CD4-positive, alpha-beta T cell treated with Interleukin-17A for 4 hours (primary cell): ENCODE measurements around the gene ZC3H18.

Experiments
- DNase-seq: peaks from one replicate; pipeline ENCODE4 v3.0.0-alpha.2; 2020; ENCODE audit warnings: mixed read lengths

ZC3H18 gene

DNA sequence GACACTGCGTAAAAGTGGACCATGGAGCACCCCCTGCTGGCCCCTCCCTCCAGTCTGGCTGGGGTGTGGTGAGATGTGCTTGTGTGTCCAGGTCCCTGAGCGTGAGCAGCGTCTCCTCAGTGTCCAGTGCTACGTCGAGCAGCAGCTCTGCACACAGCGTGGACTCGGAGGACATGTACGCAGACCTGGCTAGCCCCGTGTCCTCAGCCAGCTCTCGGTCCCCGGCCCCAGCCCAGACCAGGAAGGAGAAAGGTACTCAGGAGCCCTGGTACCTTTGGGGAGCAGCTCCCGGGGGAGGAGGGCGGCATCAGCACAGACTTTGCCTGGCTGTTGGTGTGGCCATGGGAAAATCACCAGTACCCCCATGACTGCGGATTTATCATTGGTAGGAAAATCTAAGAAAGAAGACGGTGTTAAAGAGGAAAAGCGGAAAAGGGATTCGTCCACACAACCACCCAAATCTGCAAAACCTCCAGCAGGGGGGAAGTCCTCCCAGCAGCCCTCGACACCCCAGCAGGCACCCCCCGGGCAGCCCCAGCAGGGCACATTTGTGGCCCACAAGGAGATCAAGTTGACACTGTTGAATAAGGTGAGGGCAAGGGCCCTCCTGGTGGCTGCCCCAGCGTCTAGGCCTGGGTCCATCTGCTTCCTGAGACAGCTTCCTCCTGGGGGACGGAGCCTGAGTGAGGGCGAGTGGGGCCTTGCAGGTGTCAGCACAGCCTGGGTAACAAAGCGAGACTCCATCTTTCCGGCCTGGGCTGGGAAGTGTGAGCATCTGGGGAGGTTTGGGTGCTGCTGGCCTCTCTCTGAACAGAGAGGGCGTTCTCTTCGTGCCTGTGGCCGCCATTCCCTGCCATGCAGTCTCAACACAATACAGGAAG, 57.6 kb downstream of the ZC3H18 start:
- no peak for DNase-seq

DNA sequence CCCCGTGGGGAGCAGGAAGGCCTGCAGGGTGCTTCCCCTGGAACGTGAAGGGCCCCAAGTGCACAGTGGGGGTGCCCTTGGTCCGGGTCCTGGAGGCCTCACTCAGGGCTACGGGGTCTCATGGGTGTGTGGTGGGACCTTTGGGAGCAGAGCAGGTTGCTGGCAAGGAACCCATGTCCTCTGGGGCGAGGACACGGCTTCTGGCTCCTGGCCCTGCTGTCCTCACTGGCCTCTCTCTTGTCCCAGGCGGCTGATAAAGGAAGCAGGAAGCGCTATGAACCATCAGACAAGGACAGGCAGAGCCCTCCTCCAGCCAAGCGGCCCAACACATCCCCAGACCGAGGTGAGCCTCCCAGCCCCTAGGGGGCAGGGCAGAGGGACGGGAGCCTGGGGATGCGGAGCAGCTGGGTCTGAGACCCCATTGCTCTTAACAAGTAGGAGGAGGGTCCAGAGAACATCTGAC, 58.3 kb downstream of the ZC3H18 start:
- no peak for DNase-seq

DNA sequence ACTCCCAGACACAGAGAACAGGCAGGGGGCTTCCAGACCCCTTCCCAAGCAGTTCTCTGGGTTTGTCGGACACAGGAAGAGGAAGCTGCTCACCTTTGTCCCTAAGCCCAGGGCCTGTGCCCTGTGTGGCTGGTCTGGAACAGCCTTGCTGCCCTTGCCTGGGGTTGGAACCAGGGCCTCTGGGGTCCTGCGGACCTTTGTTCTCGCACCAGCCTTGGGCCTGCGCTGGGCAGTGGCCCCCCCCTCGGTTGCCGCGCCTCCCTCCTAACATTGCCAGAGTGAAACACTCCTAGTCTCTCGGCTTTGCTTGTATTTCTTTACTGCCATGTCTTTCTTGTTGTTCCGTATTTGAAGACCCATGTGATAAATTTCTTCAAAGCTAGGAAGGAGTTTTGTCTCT, 59.6 kb downstream of the ZC3H18 start:
- DNase-seq: no peak

- no peak for DNase-seq
Measured at GRCh38 chr16:88630433-88630832, 60.2 kb downstream of the ZC3H18 start.

DNA sequence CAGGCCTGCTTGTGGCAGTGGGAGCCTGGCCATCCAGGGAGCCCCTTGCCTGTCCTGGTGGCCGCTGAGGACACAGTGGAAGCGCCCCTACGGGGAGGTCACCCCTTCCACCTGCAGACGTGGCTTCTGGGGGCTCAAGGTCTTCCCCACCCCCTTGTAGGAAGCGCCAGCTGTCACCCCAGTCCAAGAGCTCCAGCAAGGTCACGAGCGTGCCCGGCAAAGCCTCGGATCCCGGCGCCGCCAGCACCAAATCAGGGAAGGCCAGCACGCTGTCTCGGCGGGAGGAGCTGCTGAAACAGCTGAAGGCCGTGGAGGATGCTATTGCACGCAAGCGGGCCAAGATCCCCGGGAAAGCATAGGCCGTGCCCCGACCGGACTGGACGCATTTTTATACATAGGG, 60.7 kb downstream of the ZC3H18 start:
- DNase-seq: no peak

GRCh38 chr16:88631384-88631783, 61.2 kb downstream of the ZC3H18 start:
- DNase-seq: no peak

DNA sequence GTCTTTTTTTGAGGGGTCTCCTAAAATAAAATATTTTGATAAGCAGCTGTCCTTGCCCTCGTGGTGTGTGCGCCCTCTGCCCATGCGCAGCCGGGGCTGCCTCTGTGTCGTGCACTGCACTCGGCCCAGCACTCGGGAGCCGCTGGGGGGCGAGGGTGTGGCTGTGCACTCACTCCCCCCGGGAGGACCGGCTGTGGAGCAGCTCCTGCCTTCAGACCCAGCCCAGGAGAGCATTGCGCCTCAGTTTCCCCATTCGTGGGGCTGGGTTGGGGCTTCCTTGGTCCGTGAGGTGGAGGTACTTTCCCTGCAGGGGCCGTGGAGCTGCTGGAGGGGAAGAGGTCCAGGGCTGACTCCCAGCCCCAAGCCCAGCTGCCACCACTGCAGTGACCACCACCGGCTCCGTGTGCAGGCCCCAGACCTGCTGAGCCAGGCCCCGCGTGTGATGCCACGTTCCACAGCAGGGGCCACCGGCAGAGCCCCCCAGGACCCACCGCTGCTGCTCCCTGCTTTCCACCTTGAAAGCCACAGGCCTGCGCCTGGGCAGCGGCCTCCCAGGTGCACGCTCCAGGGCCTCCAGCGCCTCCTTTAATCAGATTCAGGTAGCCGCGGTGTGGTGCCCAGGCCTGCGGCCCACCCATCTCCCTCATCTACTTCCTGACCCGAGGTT, 61.9 kb downstream of the ZC3H18 start:
- no peak for DNase-seq

- no peak for DNase-seq
Measured at GRCh38 chr16:88632587-88632930, 62.4 kb downstream of the ZC3H18 start.

GRCh38 chr16:88633684-88634140, 63.5 kb downstream of the ZC3H18 start:
- DNase-seq: peak; percentile 53

GRCh38 chr16:88634141-88634993, 64.2 kb downstream of the ZC3H18 start:
- DNase-seq: peak; percentile 74

DNA sequence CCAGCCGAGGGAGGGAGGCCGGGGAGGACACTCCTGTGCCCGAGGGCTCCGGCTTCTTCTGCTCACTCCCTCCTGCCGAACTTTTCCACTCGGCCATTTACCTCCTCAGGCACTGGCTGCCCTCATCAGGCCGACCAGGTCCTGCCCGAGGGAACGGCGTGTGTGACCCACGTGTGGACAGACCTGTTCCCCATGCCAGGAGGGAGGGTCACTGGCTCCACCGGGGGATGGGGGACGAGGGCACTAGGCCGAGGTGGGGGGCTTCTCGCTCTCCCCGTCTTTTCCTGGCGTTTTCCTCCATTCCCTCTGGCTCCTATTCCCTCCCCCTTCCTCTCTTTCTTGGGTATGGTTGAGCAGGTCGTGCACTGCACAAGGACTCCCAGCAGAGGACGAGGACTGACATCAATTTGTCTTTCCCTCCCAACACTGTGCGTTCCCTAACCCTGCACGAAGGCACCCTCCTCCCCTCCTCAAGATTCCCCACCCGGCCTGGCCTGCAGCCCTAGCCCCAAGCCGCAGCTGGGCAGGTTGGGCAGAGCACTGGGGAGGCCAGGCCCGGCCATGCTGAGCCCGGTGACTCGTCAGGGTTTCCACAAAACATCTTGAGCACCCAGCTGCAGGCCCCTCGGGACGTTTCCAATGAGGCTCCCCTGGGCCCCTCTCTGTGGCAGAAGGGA, 64.9 kb downstream of the ZC3H18 start:
- DNase-seq: no peak

- no peak for DNase-seq
Measured at GRCh38 chr16:88635671-88636319, 65.6 kb downstream of the ZC3H18 start.

GRCh38 chr16:88636488-88637265, 66.5 kb downstream of the ZC3H18 start:
- DNase-seq: no peak

DNA sequence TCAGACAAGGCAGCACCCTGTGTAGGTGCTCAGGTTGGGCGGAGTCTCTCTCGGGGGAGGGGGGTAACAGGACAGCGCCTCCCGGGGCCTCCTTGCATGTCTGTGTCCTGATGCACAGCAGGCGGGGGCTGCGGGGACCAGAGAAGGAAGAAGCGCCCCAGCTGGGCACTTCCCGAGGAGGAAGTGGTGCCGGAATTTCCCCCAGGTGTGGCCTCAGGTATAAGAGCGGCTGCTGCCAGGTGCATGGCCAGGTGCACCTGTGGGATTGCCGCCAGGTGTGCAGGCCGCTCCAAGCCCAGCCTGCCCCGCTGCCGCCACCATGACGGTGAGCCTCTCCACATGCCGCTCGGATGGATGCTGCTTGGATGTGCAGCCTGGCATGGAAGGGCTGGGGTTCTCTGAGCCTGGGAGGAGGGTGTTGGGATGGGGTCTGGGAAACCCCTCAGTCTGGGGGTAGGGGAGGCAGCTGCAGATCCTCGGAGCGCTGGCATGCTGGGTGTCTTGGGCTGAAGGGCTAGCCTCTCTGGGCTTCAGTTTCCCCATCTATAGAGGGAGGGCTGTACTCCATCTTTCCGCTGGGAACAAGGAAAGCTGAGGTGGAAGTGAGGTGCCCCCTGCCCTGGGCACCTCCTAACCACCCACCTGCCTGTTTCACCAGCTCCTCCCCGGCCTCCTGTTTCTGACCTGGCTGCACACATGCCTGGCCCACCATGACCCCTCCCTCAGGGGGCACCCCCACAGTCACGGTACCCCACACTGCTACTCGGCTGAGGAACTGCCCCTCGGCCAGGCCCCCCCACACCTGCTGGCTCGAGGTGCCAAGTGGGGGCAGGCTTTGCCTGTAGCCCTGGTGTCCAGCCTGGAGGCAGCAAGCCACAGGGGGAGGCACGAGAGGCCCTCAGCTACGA, 68.4 kb downstream of the ZC3H18 start, which contains the start of gene IL17C:
Gene IL17C (plus strand): TSS at position 250 of the 908 bp plus-strand sequence. CDS start 70 bp downstream, at position 320.
- DNase-seq: peak; percentile 30

- no peak for DNase-seq
Measured at GRCh38 chr16:88639231-88640038, 69.2 kb downstream of the ZC3H18 start.

DNA sequence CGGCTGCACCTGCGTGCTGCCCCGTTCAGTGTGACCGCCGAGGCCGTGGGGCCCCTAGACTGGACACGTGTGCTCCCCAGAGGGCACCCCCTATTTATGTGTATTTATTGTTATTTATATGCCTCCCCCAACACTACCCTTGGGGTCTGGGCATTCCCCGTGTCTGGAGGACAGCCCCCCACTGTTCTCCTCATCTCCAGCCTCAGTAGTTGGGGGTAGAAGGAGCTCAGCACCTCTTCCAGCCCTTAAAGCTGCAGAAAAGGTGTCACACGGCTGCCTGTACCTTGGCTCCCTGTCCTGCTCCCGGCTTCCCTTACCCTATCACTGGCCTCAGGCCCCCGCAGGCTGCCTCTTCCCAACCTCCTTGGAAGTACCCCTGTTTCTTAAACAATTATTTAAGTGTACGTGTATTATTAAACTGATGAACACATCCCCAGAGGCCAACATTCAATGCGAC, 69.9 kb downstream of the ZC3H18 start:
- no peak for DNase-seq

- no peak for DNase-seq
Measured at GRCh38 chr16:88640498-88641247, 70.5 kb downstream of the ZC3H18 start.
